Dermis microvascular lymphatic vessel endothelial cell (primary cell): ENCODE results near the gene TLDC2. TPM values are rescaled to one million over a fixed set of nuclear protein-coding genes. Genes with fewer than 3 reads are reported as not detected.
"Not testable (repeated sequence)": the region's sequence is repeated elsewhere in the genome, so short reads cannot be mapped to it uniquely, and the experiment has no call there.

Source experiments
- DNase-seq, 2 donors: peaks; one replicate each; pipeline versions ENCODE4 v3.0.0 to v3.0.0-alpha.2; 2010; ENCODE audit warnings: low read depth in 2 of 2
- total RNA-seq: library from RNA; depleted of rRNA; stranded (reverse); fragments of >200 nt; gene quantifications from 2 replicates; pipeline ENCODE4 v1.2.1, GENCODE V29; 2014

TLDC2 gene
- total RNA-seq, 1 donor from 2014 or later, result 0.13 TPM

- DNase-seq, result no peak
These were observed 9.1 kb upstream of the TLDC2 start for GRCh38 chr20:36866681-36867495.

GRCh38 chr20:36871640-36872570 lies 4.0 kb upstream of the TLDC2 start:
- no peak for DNase-seq

GRCh38 chr20:36872852-36873251 lies 3.1 kb upstream of the TLDC2 start:
- no peak for DNase-seq

- no peak for DNase-seq
These were observed 2.3 kb upstream of the TLDC2 start for GRCh38 chr20:36873498-36874189.

- DNase-seq, result not testable (repeated sequence)
These were observed 845 bp upstream of the TLDC2 start for GRCh38 chr20:36875093-36875492.

- DNase-seq, result no peak
These were observed 515 bp downstream of the TLDC2 start for GRCh38 chr20:36876473-36876833.

- DNase-seq, result no peak
These were observed 3.0 kb downstream of the TLDC2 start for GRCh38 chr20:36878941-36879340.

GRCh38 chr20:36880741-36881250 lies 4.9 kb downstream of the TLDC2 start:
- no peak for DNase-seq

- DNase-seq, result no peak
These were observed 5.4 kb downstream of the TLDC2 start for GRCh38 chr20:36881331-36881730.

- no peak for DNase-seq
These were observed 6.0 kb downstream of the TLDC2 start for GRCh38 chr20:36881888-36882287.

- no peak for DNase-seq
These were observed 8.1 kb downstream of the TLDC2 start for GRCh38 chr20:36883977-36884535.

- peak in 1 of 2 donors; percentile 15 for DNase-seq
These were observed 9.4 kb downstream of the TLDC2 start for GRCh38 chr20:36885356-36885755.

- DNase-seq, result peak; percentile 30 to 70
These were observed 11.2 kb downstream of the TLDC2 start for GRCh38 chr20:36886859-36887751.

- DNase-seq, result no peak
These were observed 11.8 kb downstream of the TLDC2 start for GRCh38 chr20:36887752-36888090.

GRCh38 chr20:36888880-36889516 lies 13.1 kb downstream of the TLDC2 start:
- DNase-seq, result no peak

- DNase-seq, result no peak
These were observed 14.6 kb downstream of the TLDC2 start for GRCh38 chr20:36890586-36890985.

GRCh38 chr20:36891211-36891610 lies 15.3 kb downstream of the TLDC2 start:
- no peak for DNase-seq

GRCh38 chr20:36893801-36894200 lies 17.9 kb downstream of the TLDC2 start:
- DNase-seq, result no peak

GRCh38 chr20:36895036-36895435 lies 19.1 kb downstream of the TLDC2 start:
- DNase-seq, result no peak

- no peak for DNase-seq
These were observed 28.8 kb downstream of the TLDC2 start for GRCh38 chr20:36904690-36905089.
